Neural progenitor cell (in vitro differentiated cells): ENCODE data around the gene OTX1. TPM values are rescaled to one million over a fixed set of nuclear protein-coding genes. Genes with fewer than 3 reads are reported as not detected.

Experiments
- DNase-seq: peaks from one replicate; pipeline ENCODE4 v3.0.0-alpha.2; 2016; ENCODE audit warnings: low spot score
- H2AFZ ChIP-seq: fragments of 200-600 bp; sonication (generic); replicated peaks from 2 replicates; pipeline ENCODE4 v1.6.1; 2016; ENCODE audit warnings: antibody characterized with exemption
- H3F3A ChIP-seq: fragments of 200-600 bp; sonication (generic); 2 replicates; pipeline ENCODE4 v1.6.1; 2016; ENCODE audit warnings: antibody characterized with exemption, low read depth
- H3K27ac ChIP-seq: fragments of 200-600 bp; sonication (generic); 2 replicates; pipeline ENCODE4 v1.5.1; 2016; ENCODE audit warnings: mild to moderate bottlenecking
- H3K27me3 ChIP-seq: fragments of 200-600 bp; sonication (generic); 2 replicates; pipeline ENCODE4 v1.6.1; 2016; ENCODE audit warnings: mild to moderate bottlenecking, moderate library complexity
- H3K36me3 ChIP-seq: fragments of 200-600 bp; sonication (generic); 2 replicates; pipeline ENCODE4 v1.5.1; 2016
- H3K4me1 ChIP-seq: fragments of 200-600 bp; sonication (generic); 2 replicates; pipeline ENCODE4 v1.6.1; 2016; ENCODE audit warnings: mixed run types
- H3K4me2 ChIP-seq: fragments of 200-600 bp; sonication (generic); 2 replicates; pipeline ENCODE4 v1.6.1; 2016
- H3K4me3 ChIP-seq: fragments of 200-600 bp; sonication (generic); 2 replicates; pipeline ENCODE4 v1.5.1; 2016
- H3K79me2 ChIP-seq: fragments of 200-600 bp; sonication (generic); 2 replicates; pipeline ENCODE4 v1.6.1; 2016; ENCODE audit warnings: low read depth
- H3K9ac ChIP-seq: fragments of 200-600 bp; sonication (generic); 2 replicates; pipeline ENCODE4 v1.6.1; 2016
- H3K9me3 ChIP-seq: fragments of 200-600 bp; sonication (generic); 2 replicates; pipeline ENCODE4 v1.5.1; 2016; ENCODE audit warnings: low read depth
- H4K20me1 ChIP-seq: fragments of 200-600 bp; sonication (generic); 2 replicates; pipeline ENCODE4 v1.6.1; 2016; ENCODE audit warnings: low read depth
- H3K27ac Mint-ChIP-seq: 3 replicates; pipeline ENCODE4 v1.8.0; 2021; ENCODE audit warnings: mixed read lengths
- H3K27me3 Mint-ChIP-seq: 2 replicates; pipeline ENCODE4 v1.8.0; 2022; ENCODE audit warnings: low read depth, mild to moderate bottlenecking, inconsistent platforms, moderate library complexity, mixed read lengths; ENCODE audit not compliant: insufficient read depth
- H3K36me3 Mint-ChIP-seq: 3 replicates; pipeline ENCODE4 v1.8.0; 2021; ENCODE audit warnings: mixed read lengths
- H3K4me1 Mint-ChIP-seq: 3 replicates; pipeline ENCODE4 v1.8.0; 2021; ENCODE audit warnings: mixed read lengths
- H3K4me3 Mint-ChIP-seq: 3 replicates; pipeline ENCODE4 v1.8.0; 2021; ENCODE audit warnings: mild to moderate bottlenecking, moderate library complexity, mixed read lengths
- H3K9me3 Mint-ChIP-seq: 3 replicates; pipeline ENCODE4 v1.8.0; 2020; ENCODE audit warnings: mixed read lengths
- EZH2 ChIP-seq: fragments of 200-600 bp; sonication (generic); IDR thresholded peaks from 2 replicates; pipeline ENCODE4 v1.6.1; 2017; ENCODE audit warnings: antibody characterized with exemption, mild to moderate bottlenecking, moderate library complexity
- EZH2phosphoT487 ChIP-seq: fragments of 200-600 bp; sonication (generic); IDR thresholded peaks from 2 replicates; pipeline ENCODE4 v1.6.1; 2017; ENCODE audit warnings: antibody characterized with exemption
- total RNA-seq: library from RNA; depleted of rRNA; stranded (reverse); fragments of >200 nt; gene quantifications from 2 replicates; pipeline ENCODE4 v1.2.3, GENCODE V29; 2015; ENCODE audit warnings: low replicate concordance
- TF ChIP-seq, protein P1 (sequence below): fragments of 200-600 bp; sonication (generic); IDR thresholded peaks from 2 replicates; pipeline ENCODE4 v1.5.1; 2017; ENCODE audit warnings: antibody characterized with exemption, mild to moderate bottlenecking

The OTX1 gene
- total RNA-seq, 1 donor from 2014 or later = 7.9 TPM

DNA sequence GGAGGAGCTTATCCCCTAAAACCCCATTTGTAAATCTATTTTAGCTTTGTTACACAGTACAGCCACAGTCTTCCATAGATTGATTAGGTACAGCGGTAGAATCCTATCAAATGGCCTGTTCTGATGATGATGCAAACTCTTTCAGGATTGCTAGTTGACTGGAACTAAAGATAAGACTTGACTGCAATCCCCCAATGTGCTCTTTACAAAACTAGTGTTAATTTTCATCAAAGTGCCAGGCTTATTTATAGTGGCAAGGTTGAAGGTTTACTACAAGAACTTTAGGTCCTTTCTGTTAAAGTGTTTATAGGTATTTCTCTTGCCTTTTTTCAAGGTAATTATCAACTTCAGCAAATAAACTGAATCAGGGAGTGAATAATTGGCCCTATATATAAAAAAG lies 9.0 kb upstream of the OTX1 start:
- Mint-ChIP-seq H3K4me1 (peaks cover 65% of the 10 kb centered on the region), H3K4me3 (peak overlapping the region; percentile 43), H3K36me3 (peaks cover 18% of the 10 kb centered on the region), H3K27me3 (peaks cover 5% of the 10 kb centered on the region), H3K9me3 (no peaks in the 10 kb centered on the region), H3K27ac (peak overlapping the region; percentile 57)
- H3K9me3 ChIP-seq = no peaks in the 10 kb centered on the region
- peaks cover 39% of the 10 kb centered on the region for H3K79me2 ChIP-seq
- no peak overlapping the region for H2AFZ ChIP-seq
- H3K4me3 ChIP-seq = no peak overlapping the region
- H3F3A ChIP-seq = peaks cover 82% of the 10 kb centered on the region
- no peak for DNase-seq
- H3K27ac ChIP-seq = peak overlapping the region; percentile 68
- H3K9ac ChIP-seq = no peak overlapping the region
- TF ChIP-seq, protein P1, sequence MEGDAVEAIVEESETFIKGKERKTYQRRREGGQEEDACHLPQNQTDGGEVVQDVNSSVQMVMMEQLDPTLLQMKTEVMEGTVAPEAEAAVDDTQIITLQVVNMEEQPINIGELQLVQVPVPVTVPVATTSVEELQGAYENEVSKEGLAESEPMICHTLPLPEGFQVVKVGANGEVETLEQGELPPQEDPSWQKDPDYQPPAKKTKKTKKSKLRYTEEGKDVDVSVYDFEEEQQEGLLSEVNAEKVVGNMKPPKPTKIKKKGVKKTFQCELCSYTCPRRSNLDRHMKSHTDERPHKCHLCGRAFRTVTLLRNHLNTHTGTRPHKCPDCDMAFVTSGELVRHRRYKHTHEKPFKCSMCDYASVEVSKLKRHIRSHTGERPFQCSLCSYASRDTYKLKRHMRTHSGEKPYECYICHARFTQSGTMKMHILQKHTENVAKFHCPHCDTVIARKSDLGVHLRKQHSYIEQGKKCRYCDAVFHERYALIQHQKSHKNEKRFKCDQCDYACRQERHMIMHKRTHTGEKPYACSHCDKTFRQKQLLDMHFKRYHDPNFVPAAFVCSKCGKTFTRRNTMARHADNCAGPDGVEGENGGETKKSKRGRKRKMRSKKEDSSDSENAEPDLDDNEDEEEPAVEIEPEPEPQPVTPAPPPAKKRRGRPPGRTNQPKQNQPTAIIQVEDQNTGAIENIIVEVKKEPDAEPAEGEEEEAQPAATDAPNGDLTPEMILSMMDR = no peak
- TF ChIP-seq EZH2phosphoT487 = no peak
- TF ChIP-seq EZH2 = no peak
- H3K27me3 ChIP-seq = peaks cover 15% of the 10 kb centered on the region
- H4K20me1 ChIP-seq = no peaks in the 10 kb centered on the region
- peak overlapping the region; percentile 94 for H3K4me2 ChIP-seq
- H3K36me3 ChIP-seq = no peaks in the 10 kb centered on the region
- H3K4me1 ChIP-seq = peaks cover 71% of the 10 kb centered on the region

DNA sequence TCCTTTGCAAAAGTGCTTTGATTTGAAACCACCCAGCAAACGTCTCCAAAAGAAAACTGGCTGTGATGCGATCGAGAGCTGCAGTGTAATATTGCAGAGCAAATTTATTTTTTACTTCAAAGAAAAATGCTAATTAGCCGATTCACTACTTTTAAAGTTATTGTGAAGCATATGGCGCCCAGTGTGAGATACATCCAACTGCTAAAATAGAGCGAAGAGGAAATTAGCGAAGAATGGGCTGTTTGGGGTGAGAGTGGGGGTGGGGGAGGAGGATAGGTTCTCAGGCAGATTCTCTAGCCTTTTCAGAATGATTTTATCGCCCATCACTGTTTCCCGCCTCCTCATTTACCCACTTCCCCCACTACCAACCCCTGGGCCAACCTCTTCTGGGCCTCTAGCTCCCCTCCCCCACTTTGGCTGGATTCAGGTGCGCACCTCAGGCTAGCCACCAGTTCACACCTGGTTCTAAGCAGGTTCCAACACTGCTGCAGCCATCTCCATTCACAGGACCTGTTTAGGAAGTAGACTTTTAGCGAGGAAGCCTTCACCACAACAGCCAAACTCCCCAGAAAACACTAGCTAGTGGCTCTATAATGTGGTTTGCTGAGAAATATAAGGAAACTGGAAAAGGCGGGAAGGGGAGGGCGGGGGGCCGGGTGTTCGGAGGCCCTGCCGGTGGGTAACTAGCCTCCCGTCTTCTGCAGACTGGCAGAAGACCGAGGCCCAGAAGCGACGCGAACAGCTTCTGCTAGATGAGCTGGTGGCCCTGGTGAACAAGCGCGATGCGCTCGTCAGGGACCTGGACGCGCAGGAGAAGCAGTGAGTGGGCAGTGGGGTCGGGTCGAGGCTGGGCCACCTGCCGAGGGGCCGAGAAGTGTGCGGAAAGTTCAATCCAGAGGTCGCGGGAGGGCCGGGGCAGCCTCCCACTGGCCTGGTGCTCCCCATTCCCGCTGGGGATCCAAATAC lies 6.0 kb upstream of the OTX1 start:
- Histone ChIP-seq H3K27me3 (peaks cover 21% of the 10 kb centered on the region), H3K27ac (peak overlapping the region; percentile 83), H3K9me3 (no peaks in the 10 kb centered on the region), H2AFZ (no peak overlapping the region), H3K9ac (no peak overlapping the region), H3K4me3 (peak overlapping the region; percentile 93), H3K36me3 (no peaks in the 10 kb centered on the region), H3K4me1 (peaks cover 62% of the 10 kb centered on the region), H4K20me1 (peaks cover 2% of the 10 kb centered on the region), H3K4me2 (peak overlapping the region; percentile 94), H3K79me2 (peaks cover 70% of the 10 kb centered on the region), H3F3A (peaks cover 93% of the 10 kb centered on the region)
- TF ChIP-seq EZH2 (no peak), EZH2phosphoT487 (no peak)
- TF ChIP-seq, protein P1 = no peak
- peak; percentile 57 for DNase-seq
- Mint-ChIP-seq H3K27me3 (peaks cover 28% of the 10 kb centered on the region), H3K4me3 (peak overlapping the region; percentile 94), H3K27ac (peak overlapping the region; percentile 96), H3K9me3 (no peaks in the 10 kb centered on the region), H3K36me3 (peaks cover 25% of the 10 kb centered on the region), H3K4me1 (peaks cover 50% of the 10 kb centered on the region)

DNA sequence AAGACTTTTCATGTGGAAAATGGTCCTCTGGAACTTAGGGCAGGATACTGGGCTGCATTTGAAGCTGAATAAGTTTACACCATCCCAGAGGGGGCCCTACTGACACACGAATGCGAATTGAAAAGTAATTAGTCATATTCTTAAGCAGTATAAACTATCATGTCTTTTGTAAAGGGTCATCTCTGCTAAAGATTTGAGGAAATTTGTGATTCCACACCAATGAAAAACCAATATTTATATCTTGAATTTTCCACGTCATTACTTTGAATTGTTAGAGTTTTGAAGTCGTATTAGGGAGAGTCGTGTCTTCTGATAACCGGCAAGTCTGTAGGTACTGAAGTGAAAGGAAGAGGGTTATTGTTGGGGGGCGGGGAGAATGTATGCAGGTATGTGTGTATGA lies 4.1 kb upstream of the OTX1 start:
- Histone ChIP-seq H3K79me2 (peaks cover 89% of the 10 kb centered on the region), H4K20me1 (peaks cover 14% of the 10 kb centered on the region), H3K4me3 (peak overlapping the region; percentile 93), H3K9ac (no peak overlapping the region), H3K27ac (no peak overlapping the region), H3F3A (peaks cover 83% of the 10 kb centered on the region), H3K4me1 (peaks cover 48% of the 10 kb centered on the region), H3K9me3 (no peaks in the 10 kb centered on the region), H3K36me3 (no peaks in the 10 kb centered on the region), H3K27me3 (peaks cover 29% of the 10 kb centered on the region), H2AFZ (no peak overlapping the region), H3K4me2 (peak overlapping the region; percentile 94)
- peaks cover 36% of the 10 kb centered on the region for H3K27me3 Mint-ChIP-seq
- H3K27ac Mint-ChIP-seq = peak overlapping the region; percentile 96
- H3K36me3 Mint-ChIP-seq = peaks cover 30% of the 10 kb centered on the region
- DNase-seq = peak; percentile 15
- TF ChIP-seq, protein P1 = no peak
- TF ChIP-seq EZH2phosphoT487 = no peak
- no peak for TF ChIP-seq EZH2
- H3K4me1 Mint-ChIP-seq = peaks cover 35% of the 10 kb centered on the region
- H3K4me3 Mint-ChIP-seq = peak overlapping the region; percentile 94
- no peaks in the 10 kb centered on the region for H3K9me3 Mint-ChIP-seq
